RWPE1 (cell line): ENCODE measurements around the gene MYLK4.

ENCODE experiments used
- CTCF ChIA-PET: fragments of 350-600 bp; sonication (Branson Sonifier 250); formaldehyde crosslinking; extraction: SDS; loops from one replicate; lab custom pipeline; 2021; lab: Yijun Ruan, JAX
- POLR2A ChIA-PET: fragments of 400-600 bp; formaldehyde crosslinking; extraction: SDS; loops from one replicate; lab custom pipeline; 2020; ENCODE audit warnings: antibody characterized with exemption; ENCODE audit not compliant: low non-redundant PET; lab: Yijun Ruan, JAX
- DNase-seq: peaks from one replicate; pipeline ENCODE4 v3.0.0; 2012; ENCODE audit warnings: low spot score
- H3K27ac ChIP-seq: fragments of 450-650 bp; 2 replicates; pipeline ENCODE4 v1.5.1; 2017
- CTCF ChIP-seq: fragments of 450-650 bp; conservative IDR thresholded peaks from 2 replicates; pipeline ENCODE4 v1.5.1; 2017; ENCODE audit warnings: low read depth, mild to moderate bottlenecking

The MYLK4 gene

GRCh38 chr6:2706558-2706957, 44.2 kb downstream of the MYLK4 start:
- CTCF ChIA-PET = interaction anchor here (0.6 kb wide), 1 partner anchor 32 kb away, joined by 3 read pairs; no protein-coding TSS in a partner anchor
- POLR2A ChIA-PET = no interaction called here
- no peak overlapping the region for H3K27ac ChIP-seq
- no peak for TF ChIP-seq CTCF
- no peak for DNase-seq

GRCh38 chr6:2705256-2705655, 45.5 kb downstream of the MYLK4 start:
- ChIA-PET CTCF (no interaction called here), POLR2A (no interaction called here)
- H3K27ac ChIP-seq = no peak overlapping the region
- DNase-seq = no peak
- TF ChIP-seq CTCF = no peak

DNA sequence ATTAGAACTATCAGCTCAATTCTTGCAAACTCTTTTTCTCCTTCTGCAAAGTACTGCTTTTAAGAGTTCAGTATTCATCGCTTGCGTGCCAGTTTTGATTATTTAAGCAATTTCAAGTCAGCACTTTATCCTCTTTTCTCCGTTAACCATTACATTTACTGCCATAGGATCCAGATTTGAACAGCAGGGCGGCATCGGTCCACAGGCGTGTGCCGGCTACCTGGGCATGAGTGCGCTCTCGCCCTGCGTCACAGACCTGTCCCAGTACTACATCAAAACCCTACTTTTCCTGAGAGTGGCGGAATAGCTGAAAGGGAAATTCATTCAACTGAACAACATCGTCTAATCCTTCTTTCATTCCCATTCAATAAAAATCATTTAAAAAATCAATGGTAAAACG, 53.4 kb downstream of the MYLK4 start:
- DNase-seq = no peak
- CTCF ChIA-PET = interaction anchor here (0.7 kb wide), 2 partner anchors 326 to 803 kb away, joined by 3 read pairs; no protein-coding TSS in a partner anchor
- no peak overlapping the region for H3K27ac ChIP-seq
- no peak for TF ChIP-seq CTCF
- POLR2A ChIA-PET = no interaction called here

DNA sequence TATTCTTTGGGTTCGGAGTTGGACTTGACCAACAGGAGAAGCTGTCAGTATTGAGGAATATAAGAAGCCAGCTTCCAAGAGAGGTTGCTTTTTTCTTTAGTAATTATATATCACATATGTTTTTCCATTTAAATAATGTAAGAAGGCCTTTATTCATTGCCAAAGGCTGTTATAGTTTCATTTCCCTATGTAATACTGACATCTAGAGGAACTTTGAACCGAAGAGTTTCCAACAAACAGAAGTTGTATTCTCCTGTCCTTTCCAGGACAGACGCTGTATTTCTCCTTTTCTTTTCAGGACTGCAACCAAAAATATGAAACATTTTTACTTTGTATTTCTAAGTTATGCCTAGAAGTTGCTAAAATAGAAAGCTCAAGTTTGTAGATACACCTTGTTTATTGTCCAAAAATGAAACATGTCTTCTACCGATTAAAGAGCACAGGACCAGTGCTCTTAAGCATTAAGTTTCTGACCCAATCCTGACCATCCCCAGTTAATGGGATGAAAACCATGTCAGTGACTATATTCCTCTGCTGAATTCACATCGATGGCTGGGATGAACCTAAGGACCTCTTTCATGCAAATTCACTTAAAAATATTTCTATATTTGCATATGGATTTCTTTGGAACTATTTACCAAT, 55.1 kb downstream of the MYLK4 start:
- ChIA-PET POLR2A (no interaction called here), CTCF (interaction anchor here (0.6 to 0.8 kb wide), 5 partner anchors 75 to 857 kb away, joined by 3 to 4 read pairs (median 3); no protein-coding TSS in a partner anchor)
- no peak overlapping the region for H3K27ac ChIP-seq
- TF ChIP-seq CTCF = peak; percentile 34
- DNase-seq = no peak

DNA sequence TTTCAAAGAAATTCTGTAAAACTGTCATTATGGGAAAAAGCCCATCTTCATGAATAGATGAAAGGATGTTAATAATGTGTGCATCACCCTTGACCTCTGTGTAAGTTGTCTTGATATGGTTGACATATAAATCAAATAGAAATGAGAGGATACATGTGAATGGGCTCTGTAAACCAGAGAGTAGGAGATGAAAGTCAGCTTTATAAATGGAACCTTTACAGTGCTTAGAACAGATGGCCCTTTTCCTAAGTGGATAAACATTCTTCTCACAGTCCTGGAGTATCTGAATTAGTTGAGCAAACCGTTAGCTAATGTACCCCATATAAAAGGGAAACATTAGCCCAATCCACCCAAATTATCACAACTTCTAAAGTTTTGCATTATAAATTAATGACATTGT, 57.5 kb downstream of the MYLK4 start:
- no peak overlapping the region for H3K27ac ChIP-seq
- DNase-seq = no peak
- no peak for TF ChIP-seq CTCF
- ChIA-PET CTCF (interaction anchor here (0.7 kb wide), 1 partner anchor 59 kb away, joined by 3 read pairs; no protein-coding TSS in a partner anchor), POLR2A (no interaction called here)

- TF ChIP-seq CTCF = no peak
- POLR2A ChIA-PET = no interaction called here
- peak; percentile 82 for DNase-seq
- CTCF ChIA-PET = interaction anchor here (0.6 kb wide), 1 partner anchor 1162 kb away, joined by 3 read pairs; no protein-coding TSS in a partner anchor
- peak overlapping the region; percentile 28; the same call in 1 of the 2 replicates for H3K27ac ChIP-seq
Measured at GRCh38 chr6:2688401-2689064, 62.2 kb downstream of the MYLK4 start.
